Measurements from ENCODE around the gene PPP2R3B. TPM values are rescaled to one million over a fixed set of nuclear protein-coding genes. Genes with fewer than 3 reads are reported as not detected.
A peak's percentile ranks its signal among the peaks of the same experiment; 100 is the strongest.

Gene PPP2R3B
- total and polyA plus RNA-seq, 2 of the 13 experiments (the other 11 are each of a cell fraction or from before 2014, with no cell fraction given): 17.0 to 21.4 TPM

- TF ChIP-seq FOXK1 (CRISPR knock-in tag; IDR thresholded peaks at IDR 0.05; ENCODE audit: borderline replicate concordance, low read depth): no peak
- TF ChIP-seq ZNF362 (CRISPR knock-in tag; IDR thresholded peaks at IDR 0.05; ENCODE audit: borderline replicate concordance): no peak
- TF ChIP-seq MAFF (IDR thresholded peaks at IDR 0.05; ENCODE audit: low read depth, low read length): no peak
- TF ChIP-seq NFE2L2 (IDR thresholded peaks at IDR 0.05; ENCODE audit: low read length): no peak
- no peak for TF ChIP-seq ZNF549 (CRISPR knock-in tag; IDR thresholded peaks at IDR 0.05)
- no peak for TF ChIP-seq TOPORS (CRISPR knock-in tag; IDR thresholded peaks at IDR 0.05)
- no peak for TF ChIP-seq PITX1 (CRISPR knock-in tag; IDR thresholded peaks at IDR 0.05)
- no peak for TF ChIP-seq PLRG1 (conservative IDR thresholded peaks at IDR 0.05)
- no peak for TF ChIP-seq ZNF616 (CRISPR knock-in tag; IDR thresholded peaks at IDR 0.05; ENCODE audit: low read depth)
- TF ChIP-seq GZF1 (CRISPR knock-in tag; IDR thresholded peaks at IDR 0.05): no peak
- TF ChIP-seq PHF21A (CRISPR knock-in tag; IDR thresholded peaks at IDR 0.05): peak; percentile 59
- 0 out of 2 replicates have a peak, but pooled peaks have one; percentile 20 for TF ChIP-seq MYPOP (CRISPR knock-in tag; IDR thresholded peaks at IDR 0.05)
- TF ChIP-seq DMAP1 (CRISPR knock-in tag; IDR thresholded peaks at IDR 0.05): peak; percentile 62; the same call in 1 of the 2 replicates
- no peak for TF ChIP-seq TP53 (CRISPR knock-in tag; conservative IDR thresholded peaks at IDR 0.05)
- no peak for TF ChIP-seq CHD2 (IDR thresholded peaks at IDR 0.05; ENCODE audit: low read depth, low read length)
- no peak for TF ChIP-seq ZNF747 (CRISPR knock-in tag; IDR thresholded peaks at IDR 0.05; ENCODE audit: borderline replicate concordance)
- no peak for TF ChIP-seq RFX5 (IDR thresholded peaks at IDR 0.05; ENCODE audit: low read depth, low read length)
- no peak for TF ChIP-seq ZNF768 (CRISPR knock-in tag; IDR thresholded peaks at IDR 0.05)
- TF ChIP-seq ZNF639 (CRISPR knock-in tag; conservative IDR thresholded peaks at IDR 0.05): 0 out of 2 replicates have a peak, but pooled peaks have one; percentile 14
- TF ChIP-seq HMGXB3 (CRISPR knock-in tag; IDR thresholded peaks at IDR 0.05; ENCODE audit: borderline replicate concordance): no peak
- peak; percentile 45; the same call in 1 of the 2 replicates for TF ChIP-seq KMT2B (CRISPR knock-in tag; IDR thresholded peaks at IDR 0.05)
- no peak for TF ChIP-seq ZNF33A (CRISPR knock-in tag; IDR thresholded peaks at IDR 0.05; ENCODE audit: borderline replicate concordance)
- no peak for TF ChIP-seq NR1H2 (CRISPR knock-in tag; IDR thresholded peaks at IDR 0.05; ENCODE audit: borderline replicate concordance, low read depth)
- no peak for TF ChIP-seq TOE1 (CRISPR knock-in tag; IDR thresholded peaks at IDR 0.05)
These were observed 12.9 kb downstream of the PPP2R3B start (continued) for GRCh38 chrX:373641-374471.

Measured in HepG2 (cell line).